Left forelimb (tissue), 1 donor: ENCODE data around the gene MAPKAPK3.

Source experiments
- DNase-seq: peaks from one replicate; pipeline ENCODE4 v3.0.0-alpha.2; 2018; ENCODE audit warnings: low spot score

The MAPKAPK3 gene

DNA sequence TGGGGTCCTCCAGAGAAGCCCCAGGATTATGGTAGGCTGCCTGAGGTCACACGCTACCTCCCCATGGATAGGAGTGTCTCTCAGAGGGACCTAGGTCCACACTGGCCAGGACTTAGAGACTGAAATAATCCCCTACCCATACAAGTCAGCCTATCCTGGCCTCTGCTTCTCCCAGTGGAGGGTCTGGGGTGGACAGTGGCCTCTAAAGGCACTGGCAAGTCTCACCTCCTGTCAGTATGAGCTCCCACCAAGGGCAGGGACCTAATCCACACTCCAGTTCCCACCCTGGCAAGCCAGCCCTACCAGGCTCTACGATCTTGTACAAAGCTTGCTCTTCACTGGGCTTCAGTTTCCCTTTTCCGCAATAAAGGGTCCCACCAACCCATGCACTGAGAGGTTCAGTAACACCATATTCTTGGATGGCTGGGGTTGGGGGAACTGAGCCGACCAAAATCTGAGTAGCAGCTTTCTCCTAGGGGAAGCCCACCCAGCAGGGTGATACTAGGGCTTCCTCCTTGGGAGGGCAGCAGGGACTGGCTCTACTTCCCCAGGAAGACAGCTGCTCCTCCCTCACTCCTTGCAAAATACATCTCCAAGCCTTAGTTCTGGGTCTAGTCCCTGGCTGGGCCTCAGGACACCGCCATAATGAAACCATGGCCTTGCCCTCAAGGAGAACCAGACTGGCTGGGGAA, 7.7 kb upstream of the MAPKAPK3 start:
- DNase-seq: no peak

GRCh38 chr3:50609763-50610085, 7.2 kb upstream of the MAPKAPK3 start:
- no peak for DNase-seq

- no peak for DNase-seq
Measured at GRCh38 chr3:50610181-50610971, 6.6 kb upstream of the MAPKAPK3 start.

GRCh38 chr3:50610992-50611463, 5.9 kb upstream of the MAPKAPK3 start:
- no peak for DNase-seq

- DNase-seq: peak; percentile 99
Measured at GRCh38 chr3:50611464-50612233, 5.3 kb upstream of the MAPKAPK3 start, which contains the start of gene CISH. TSS of gene CISH (minus strand) at chr3:50611774. CDS start at chr3:50611650, 124 bp downstream.

DNA sequence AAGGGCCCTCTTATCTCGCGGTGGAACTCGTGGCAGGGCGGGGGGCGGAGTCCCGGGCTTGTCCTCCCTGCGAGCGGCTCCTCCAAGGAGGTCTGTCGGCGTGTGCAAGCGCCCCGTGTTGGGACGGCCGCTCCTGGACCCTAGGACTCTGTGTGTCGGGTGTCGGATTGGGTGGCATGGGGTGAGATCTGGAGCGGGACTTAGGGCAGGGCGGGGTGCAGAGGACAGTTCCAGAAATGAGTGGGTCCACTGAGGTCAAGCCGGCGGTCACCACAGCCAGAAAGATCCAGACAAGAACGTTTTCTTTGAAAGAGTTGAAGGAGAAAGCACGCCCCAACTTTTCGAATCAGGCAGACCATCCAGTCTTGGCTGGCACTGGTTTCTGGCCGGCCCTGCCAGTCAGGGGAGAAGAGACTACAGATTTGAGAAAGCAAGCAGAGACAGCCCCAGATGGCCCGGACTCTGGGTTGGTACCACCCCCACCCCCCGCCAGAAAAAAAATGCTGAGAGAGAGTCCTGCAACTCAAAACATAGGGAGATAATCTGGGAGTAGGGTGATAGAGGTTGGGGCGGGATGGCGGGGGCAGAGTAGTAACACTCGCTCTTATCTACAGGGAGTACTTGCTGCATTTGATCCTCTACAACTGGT, 4.6 kb upstream of the MAPKAPK3 start:
- no peak for DNase-seq

GRCh38 chr3:50612970-50613846, 3.7 kb upstream of the MAPKAPK3 start:
- DNase-seq: no peak

- DNase-seq: no peak
Measured at GRCh38 chr3:50615190-50615589, 1.8 kb upstream of the MAPKAPK3 start.

DNA sequence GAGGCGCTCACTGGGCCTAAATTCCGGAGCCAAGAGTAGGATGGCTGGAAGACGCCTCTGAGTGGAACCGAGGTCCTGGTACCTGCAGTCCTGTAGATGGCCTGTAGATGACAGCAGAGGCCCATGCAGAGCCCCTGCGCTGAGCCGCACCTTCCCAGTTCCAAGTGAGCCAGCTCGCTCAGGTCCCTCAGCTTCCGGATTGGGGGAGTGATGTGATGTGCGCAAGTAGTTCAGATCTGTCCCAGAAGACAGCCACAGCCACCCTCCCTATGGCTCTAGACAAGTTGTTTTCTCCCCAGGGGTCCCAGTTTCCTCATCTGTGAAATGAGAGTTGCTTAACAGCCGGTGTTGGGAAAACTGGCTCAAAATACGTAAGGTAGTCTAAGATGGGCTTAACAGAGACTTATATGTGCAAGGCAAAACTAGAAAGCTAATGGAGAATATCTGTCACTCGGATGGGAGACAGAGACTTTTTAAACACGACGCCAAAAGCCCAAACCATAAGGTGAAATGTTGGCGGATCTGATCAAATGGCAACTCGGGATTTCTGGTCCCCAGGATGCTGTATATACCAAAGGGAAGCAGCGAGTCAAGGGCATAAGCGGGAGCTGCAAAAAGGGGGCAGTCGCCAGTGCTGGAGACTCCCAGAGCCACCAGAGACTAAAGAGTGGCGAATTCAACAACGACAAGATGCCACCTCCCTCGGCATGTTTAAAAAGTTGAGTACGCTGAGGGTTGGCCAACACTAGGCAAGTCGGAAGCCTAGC, 765 bp upstream of the MAPKAPK3 start:
- peak; percentile 86 for DNase-seq

GRCh38 chr3:50616770-50617095, 218 bp upstream of the MAPKAPK3 start:
- peak; percentile 94 for DNase-seq

- no peak for DNase-seq
Measured at GRCh38 chr3:50617911-50618481, 1.0 kb downstream of the MAPKAPK3 start.

DNA sequence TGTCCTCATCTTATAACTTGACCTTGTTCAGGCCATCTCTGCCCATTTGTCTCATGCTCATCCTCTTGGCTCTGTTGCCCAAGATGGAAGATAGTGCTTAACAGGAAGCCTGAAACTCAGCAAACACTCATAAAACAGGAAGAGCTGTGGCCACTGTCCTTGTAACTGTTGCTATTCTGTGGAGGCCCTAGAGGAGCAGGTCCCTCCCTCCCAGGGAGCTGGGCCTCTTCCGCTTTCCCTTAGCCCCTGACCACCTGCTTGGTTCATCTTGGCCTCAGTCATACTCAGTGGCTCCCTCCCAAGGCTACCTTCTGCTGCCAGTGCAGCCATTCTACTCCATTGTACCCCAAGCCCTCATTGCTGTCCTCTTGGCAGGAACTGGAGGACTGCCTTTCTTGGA, 3.5 kb downstream of the MAPKAPK3 start:
- no peak for DNase-seq

DNA sequence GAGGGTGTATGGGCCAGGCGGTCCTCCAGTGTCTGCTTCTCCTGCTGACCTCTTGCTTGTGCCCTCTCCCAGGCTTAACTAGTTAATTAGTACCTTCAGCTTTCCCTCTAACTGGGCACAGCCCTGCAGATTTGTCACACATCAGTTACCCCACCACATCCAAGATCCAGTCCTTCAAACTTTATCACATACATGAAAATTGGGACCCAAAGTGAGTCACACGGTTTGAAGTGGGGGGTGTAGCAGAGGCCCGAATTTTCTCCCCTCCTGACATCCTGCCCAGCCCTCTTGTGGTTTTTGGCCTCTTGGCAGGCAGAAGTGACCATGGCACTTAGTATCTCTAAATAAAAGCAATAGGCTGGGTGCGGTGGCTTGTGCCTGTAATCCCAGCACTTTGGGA, 3.9 kb downstream of the MAPKAPK3 start:
- no peak for DNase-seq

GRCh38 chr3:50622881-50623280, 5.9 kb downstream of the MAPKAPK3 start:
- DNase-seq: no peak

- no peak for DNase-seq
Measured at GRCh38 chr3:50623840-50624474, 7.0 kb downstream of the MAPKAPK3 start.

DNA sequence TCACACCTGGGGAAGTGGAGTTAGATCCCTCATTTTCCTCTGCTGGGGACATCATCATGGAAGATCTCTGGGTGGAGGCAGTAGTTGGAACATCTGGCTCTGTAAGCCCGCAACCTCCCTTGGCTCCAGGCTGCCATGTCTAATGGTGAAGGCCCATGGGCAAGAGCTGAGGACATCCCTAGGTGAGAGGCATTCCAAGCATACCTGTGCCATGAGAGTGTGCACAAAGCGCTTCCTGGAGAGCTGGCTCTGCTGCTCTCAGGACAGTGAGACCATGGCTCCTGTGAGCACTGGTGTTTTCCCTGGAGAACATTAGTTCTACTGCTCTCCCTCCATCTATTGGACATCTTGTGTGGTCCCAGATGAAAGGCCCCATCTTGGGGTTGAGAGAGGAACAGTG, 7.7 kb downstream of the MAPKAPK3 start:
- DNase-seq: no peak

- no peak for DNase-seq
Measured at GRCh38 chr3:50625231-50626182, 8.6 kb downstream of the MAPKAPK3 start.

GRCh38 chr3:50626401-50626800, 9.4 kb downstream of the MAPKAPK3 start:
- no peak for DNase-seq
